Natural killer cell (primary cell): ENCODE data around the gene TMIE. TPM values are rescaled to one million over a fixed set of nuclear protein-coding genes. Genes with fewer than 3 reads are reported as not detected.

Source experiments
- ATAC-seq, 3 donors: fragments of 150-1000 bp in 2 of 3; fragments of 200-7000 bp in 1 of 3; cut with Tn5 transposase; 1 replicate in 1 of 3; 2 replicates in 2 of 3; pipeline ENCODE4 v1.10.0; 2021; ENCODE audit warnings: mild to moderate bottlenecking in 2 of 3, moderate library complexity in 2 of 3
- DNase-seq, 2 donors: peaks; one replicate each; pipeline versions ENCODE4 v3.0.0 to v3.0.0-alpha.2; 2013 to 2021; ENCODE audit warnings: mixed read lengths in 1 of 2
- H3K27ac ChIP-seq: one replicate; pipeline ENCODE4 v1.5.1; 2013; ENCODE audit warnings: mild to moderate bottlenecking, low read length
- H3K27me3 ChIP-seq: one replicate; pipeline ENCODE4 v1.6.1; 2013; ENCODE audit warnings: low read length; ENCODE audit not compliant: control insufficient read depth, insufficient read depth
- H3K36me3 ChIP-seq: one replicate; pipeline ENCODE4 v1.6.1; 2013; ENCODE audit warnings: low read length; ENCODE audit not compliant: control insufficient read depth, insufficient read depth
- H3K4me1 ChIP-seq: one replicate; pipeline ENCODE4 v1.6.1; 2013; ENCODE audit warnings: low read length; ENCODE audit not compliant: control insufficient read depth, insufficient read depth
- H3K4me3 ChIP-seq: one replicate; pipeline ENCODE4 v1.5.1; 2013; ENCODE audit warnings: low read length
- H3K9me3 ChIP-seq: one replicate; pipeline ENCODE4 v1.6.1; 2013; ENCODE audit warnings: low read length; ENCODE audit not compliant: control insufficient read depth, insufficient read depth
- H3K27ac Mint-ChIP-seq, 2 donors: one replicate each; pipeline ENCODE4 v1.8.0; 2022; ENCODE audit warnings: mild to moderate bottlenecking in 2 of 2, mixed read lengths in 2 of 2, moderate library complexity in 1 of 2
- H3K27me3 Mint-ChIP-seq, 2 donors: one replicate each; pipeline ENCODE4 v1.8.0; 2022; ENCODE audit warnings: low read depth in 2 of 2, mixed read lengths in 2 of 2
- H3K36me3 Mint-ChIP-seq: one replicate; pipeline ENCODE4 v1.8.0; 2022; ENCODE audit warnings: mixed read lengths
- H3K4me1 Mint-ChIP-seq, 2 donors: one replicate each; pipeline ENCODE4 v1.8.0; 2022; ENCODE audit warnings: mixed read lengths in 2 of 2
- H3K4me3 Mint-ChIP-seq: one replicate; pipeline ENCODE4 v1.8.0; 2022; ENCODE audit warnings: mild to moderate bottlenecking, moderate library complexity, mixed read lengths
- H3K9me3 Mint-ChIP-seq, 2 donors: one replicate each; pipeline ENCODE4 v1.8.0; 2022; ENCODE audit warnings: mixed read lengths in 2 of 2
- WGBS: methylation state at CpG from one replicate; pipeline ENCODE4 v1.1.7; 2013; ENCODE audit warnings: missing lambda C conversion rate; ENCODE audit not compliant: insufficient coverage; 5-methylcytosine and 5-hydroxymethylcytosine counted together
- intact Hi-C: fragments of 100-400 bp; cut with micrococcal nuclease; formaldehyde crosslinking; loops from one replicate; pipeline ENCODE4 v1.14.2; 2022
- total RNA-seq, 4 donors: library from RNA; stranded (reverse); fragments of 120-200 nt in 1 of 4; gene quantifications; one replicate each; pipeline versions ENCODE4 v1.2.3 to v1.2.4, GENCODE V29; 2013 to 2022
- TF ChIP-seq, protein P1 (sequence below): fragments of 200-600 bp; IDR thresholded peaks from one replicate; pipeline ENCODE4 v1.8.0; 2022; ENCODE audit warnings: antibody characterized with exemption

The TMIE gene
- total RNA-seq, 3 donors from 2014 or later (not counting 1 experiment from before 2014, with no cell fraction given): not detected

DNA sequence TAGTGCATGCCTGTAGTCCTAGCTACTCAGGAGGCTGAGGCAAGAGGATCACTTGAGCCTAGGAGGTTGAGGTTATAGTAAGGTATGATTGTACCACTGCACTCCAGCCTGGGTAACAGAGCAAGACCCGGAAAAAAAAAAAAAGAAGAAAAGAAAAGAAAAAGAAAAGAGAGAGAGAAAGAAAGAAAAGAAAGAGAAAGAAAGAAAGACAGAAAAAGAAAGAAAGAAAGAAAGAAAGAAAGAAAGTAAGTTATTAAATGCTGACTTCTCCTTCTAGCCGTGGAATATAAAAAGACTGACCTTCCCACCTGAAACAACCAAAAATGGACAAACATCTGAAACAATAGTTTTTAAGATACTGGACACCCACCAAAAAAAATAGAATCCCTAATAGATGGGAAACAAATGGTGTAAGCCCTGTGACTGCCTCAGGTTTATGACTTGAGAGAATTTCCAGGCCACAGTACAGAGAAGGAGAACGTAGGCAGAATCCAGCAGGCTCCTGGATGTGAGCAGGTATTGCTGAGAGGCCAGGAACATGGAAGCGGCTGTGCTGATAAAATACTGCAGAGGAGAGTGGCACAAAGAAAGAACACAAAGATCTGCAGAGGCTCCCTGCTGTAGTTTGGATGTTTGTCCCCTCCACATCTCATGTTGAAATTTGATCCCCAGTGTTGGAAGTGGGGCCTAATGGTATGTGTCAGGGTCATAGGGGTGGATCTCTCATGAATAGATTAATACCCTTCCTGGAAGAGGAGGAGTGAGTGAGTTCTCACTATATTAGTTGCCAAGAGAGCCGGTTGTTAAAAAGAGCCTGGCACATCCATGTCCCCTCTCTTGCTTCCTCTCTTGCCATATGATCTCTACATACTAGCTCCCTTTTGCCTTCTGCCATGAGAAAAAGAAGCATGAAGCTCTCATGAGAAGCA, 58.3 kb downstream of the TMIE start:
- Mint-ChIP-seq H3K4me3 (no peak overlapping the region), H3K4me1 (no peaks in the 10 kb centered on the region), H3K9me3 (peaks cover 2 to 6% of the 10 kb centered on the region in 2 donors), H3K36me3 (peaks cover 18% of the 10 kb centered on the region), H3K27me3 (peaks cover 6 to 29% of the 10 kb centered on the region in 2 donors), H3K27ac (no peak overlapping the region)
- intact Hi-C loops: no loop called here
- no peaks in the 10 kb centered on the region for H3K4me1 ChIP-seq
- no peaks in the 10 kb centered on the region for H3K36me3 ChIP-seq
- peaks cover 4% of the 10 kb centered on the region for H3K27me3 ChIP-seq
- no peak for DNase-seq
- WGBS: 88% methylated on average over 4 of the region's 5 CpGs
- peaks cover 1% of the 10 kb centered on the region for H3K9me3 ChIP-seq
- TF ChIP-seq, protein P1, sequence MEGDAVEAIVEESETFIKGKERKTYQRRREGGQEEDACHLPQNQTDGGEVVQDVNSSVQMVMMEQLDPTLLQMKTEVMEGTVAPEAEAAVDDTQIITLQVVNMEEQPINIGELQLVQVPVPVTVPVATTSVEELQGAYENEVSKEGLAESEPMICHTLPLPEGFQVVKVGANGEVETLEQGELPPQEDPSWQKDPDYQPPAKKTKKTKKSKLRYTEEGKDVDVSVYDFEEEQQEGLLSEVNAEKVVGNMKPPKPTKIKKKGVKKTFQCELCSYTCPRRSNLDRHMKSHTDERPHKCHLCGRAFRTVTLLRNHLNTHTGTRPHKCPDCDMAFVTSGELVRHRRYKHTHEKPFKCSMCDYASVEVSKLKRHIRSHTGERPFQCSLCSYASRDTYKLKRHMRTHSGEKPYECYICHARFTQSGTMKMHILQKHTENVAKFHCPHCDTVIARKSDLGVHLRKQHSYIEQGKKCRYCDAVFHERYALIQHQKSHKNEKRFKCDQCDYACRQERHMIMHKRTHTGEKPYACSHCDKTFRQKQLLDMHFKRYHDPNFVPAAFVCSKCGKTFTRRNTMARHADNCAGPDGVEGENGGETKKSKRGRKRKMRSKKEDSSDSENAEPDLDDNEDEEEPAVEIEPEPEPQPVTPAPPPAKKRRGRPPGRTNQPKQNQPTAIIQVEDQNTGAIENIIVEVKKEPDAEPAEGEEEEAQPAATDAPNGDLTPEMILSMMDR: no peak
- H3K4me3 ChIP-seq: no peak overlapping the region
- no peak for ATAC-seq
- H3K27ac ChIP-seq: no peak overlapping the region

Other genes starting within 250 kb of the TMIE start
- gene LTF, start 236.5 kb upstream of the TMIE start, total RNA-seq: 1 to 10 TPM in 2 of 3 donors, not detected in 1; 1.0 to 1.1 TPM
- not detected for gene RTP3, start 203.4 kb upstream of the TMIE start, total RNA-seq
- gene LRRC2, start 135.1 kb upstream of the TMIE start, total RNA-seq: under 1 TPM in 1 of 3 donors, not detected in 2; 0.18 TPM
- not detected for gene FAM240A, start 88.9 kb upstream of the TMIE start, total RNA-seq
- gene ALS2CL, start 7.7 kb upstream of the TMIE start, total RNA-seq: 1 to 10 TPM in 1 of 3 donors, under 1 TPM in 2; 0.07 to 1.3 (median 0.70) TPM
- under 1 TPM in 1 of 3 donors, not detected in 2; 0.16 TPM for gene PRSS50, start 16.5 kb downstream of the TMIE start, total RNA-seq
- gene MYL3, start 162.1 kb downstream of the TMIE start, total RNA-seq: not detected
- gene PTH1R, start 176.3 kb downstream of the TMIE start, total RNA-seq: not detected